OCI-LY1 (cell line): Measurements from ENCODE around the gene TRMT61A.

Experiments used
- H2AFZ ChIP-seq: fragments of 200-600 bp; sonication (generic), shearing (Covaris generic); 2 replicates; pipeline ENCODE4 v1.6.0; 2014; ENCODE audit warnings: antibody characterized with exemption, mild to moderate bottlenecking, low read length
- H3F3A ChIP-seq: fragments of 200-600 bp; sonication (generic), shearing (Covaris generic); 2 replicates; pipeline ENCODE4 v1.6.0; 2014; ENCODE audit warnings: mild to moderate bottlenecking, antibody characterized with exemption, low read length, moderate library complexity; ENCODE audit not compliant: insufficient read depth
- H3K27ac ChIP-seq: fragments of 200-600 bp; sonication (generic); 2 replicates; pipeline ENCODE4 v1.5.1; 2014; ENCODE audit warnings: low read length, mixed run types, mild to moderate bottlenecking, low read depth; ENCODE audit not compliant: poor library complexity, severe bottlenecking
- H3K27me3 ChIP-seq: fragments of 200-600 bp; sonication (generic); 2 replicates; pipeline ENCODE4 v1.6.0; 2014; ENCODE audit warnings: antibody characterized with exemption, mild to moderate bottlenecking, low read length, moderate library complexity; ENCODE audit not compliant: insufficient read depth
- H3K36me3 ChIP-seq: fragments of 200-600 bp; sonication (generic); 2 replicates; pipeline ENCODE4 v1.6.1; 2014; ENCODE audit warnings: mild to moderate bottlenecking, antibody characterized with exemption, low read length, moderate library complexity, mixed read lengths; ENCODE audit not compliant: insufficient read depth
- H3K4me1 ChIP-seq: fragments of 200-600 bp; sonication (generic); 2 replicates; pipeline ENCODE4 v1.5.1; 2014; ENCODE audit warnings: mild to moderate bottlenecking, low read length, moderate library complexity; ENCODE audit not compliant: insufficient read depth, severe bottlenecking
- H3K4me2 ChIP-seq: fragments of 200-600 bp; sonication (generic), shearing (Covaris generic); 2 replicates; pipeline ENCODE4 v1.6.1; 2014; ENCODE audit warnings: low read length
- H3K4me3 ChIP-seq: fragments of 200-600 bp; sonication (generic); 2 replicates; pipeline ENCODE4 v1.5.1; 2014; ENCODE audit warnings: low read length, low read depth, mild to moderate bottlenecking, mixed read lengths; ENCODE audit not compliant: poor library complexity, severe bottlenecking
- H3K79me2 ChIP-seq: fragments of 200-600 bp; shearing (Covaris generic); 2 replicates; pipeline ENCODE4 v1.6.1; 2016; ENCODE audit warnings: mixed run types, low read length, mixed read lengths; ENCODE audit not compliant: insufficient read depth
- H3K9ac ChIP-seq: fragments of 200-600 bp; sonication (generic), shearing (Covaris generic); 2 replicates; pipeline ENCODE4 v1.6.1; 2014; ENCODE audit warnings: mild to moderate bottlenecking, low read length, mixed read lengths
- H3K9me2 ChIP-seq: fragments of 200-600 bp; sonication (generic), shearing (Covaris generic); 2 replicates; pipeline ENCODE4 v1.6.1; 2014; ENCODE audit warnings: low read depth, mild to moderate bottlenecking, low read length, mixed read lengths
- H3K9me3 ChIP-seq: fragments of 200-600 bp; shearing (Covaris generic); 2 replicates; pipeline ENCODE4 v1.6.1; 2014; ENCODE audit warnings: low read length, mixed read lengths
- H4K20me1 ChIP-seq: fragments of 200-600 bp; sonication (generic), shearing (Covaris generic); 2 replicates; pipeline ENCODE4 v1.6.0; 2016; ENCODE audit warnings: mild to moderate bottlenecking, low read length; ENCODE audit not compliant: insufficient read depth
- EZH2 ChIP-seq: fragments of 200-600 bp; sonication (generic), shearing (Covaris generic); IDR thresholded peaks from 2 replicates; pipeline ENCODE4 v1.8.0; 2017; ENCODE audit warnings: borderline replicate concordance, mixed run types, mild to moderate bottlenecking, antibody characterized with exemption, low read length, moderate library complexity, mixed read lengths
- TF ChIP-seq, protein P1 (sequence below): fragments of 200-600 bp; sonication (generic), shearing (Covaris generic); IDR thresholded peaks from 2 replicates; pipeline ENCODE4 v1.5.1; 2017; ENCODE audit warnings: mild to moderate bottlenecking, antibody characterized with exemption, low read length, moderate library complexity, mixed read lengths

TRMT61A gene

DNA sequence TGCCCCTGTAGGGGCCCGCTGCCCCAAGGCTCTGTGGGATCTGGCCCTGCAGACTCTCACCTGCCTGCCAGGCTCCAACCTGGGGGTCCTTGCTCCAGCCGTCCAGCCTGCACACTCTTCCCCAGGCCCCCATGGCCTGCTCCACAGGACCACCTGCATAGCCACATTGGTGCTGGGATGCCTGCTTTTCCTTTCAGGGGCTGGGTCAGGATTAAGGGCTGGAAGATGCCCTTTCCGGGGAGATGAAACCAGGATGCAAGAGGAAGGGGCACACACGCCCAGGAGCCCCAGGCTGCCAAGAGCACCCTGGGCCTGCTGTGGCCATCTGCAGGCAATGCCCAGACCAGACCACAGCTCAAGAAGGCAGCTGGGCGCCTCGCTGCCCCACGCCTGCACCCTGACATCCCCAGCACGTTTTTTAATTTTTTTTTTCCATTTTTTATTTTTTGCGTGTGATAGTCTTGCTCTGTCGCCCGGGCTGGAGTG is 18.5 kb downstream of the TRMT61A start:
- no peaks in the 10 kb centered on the region for H3K9me2 ChIP-seq
- no peak overlapping the region for H2AFZ ChIP-seq
- no peaks in the 10 kb centered on the region for H3F3A ChIP-seq
- H3K36me3 ChIP-seq = no peaks in the 10 kb centered on the region
- H3K4me2 ChIP-seq = no peak overlapping the region
- H4K20me1 ChIP-seq = no peaks in the 10 kb centered on the region
- H3K4me3 ChIP-seq = no peak overlapping the region
- no peaks in the 10 kb centered on the region for H3K27me3 ChIP-seq
- TF ChIP-seq, protein P1, sequence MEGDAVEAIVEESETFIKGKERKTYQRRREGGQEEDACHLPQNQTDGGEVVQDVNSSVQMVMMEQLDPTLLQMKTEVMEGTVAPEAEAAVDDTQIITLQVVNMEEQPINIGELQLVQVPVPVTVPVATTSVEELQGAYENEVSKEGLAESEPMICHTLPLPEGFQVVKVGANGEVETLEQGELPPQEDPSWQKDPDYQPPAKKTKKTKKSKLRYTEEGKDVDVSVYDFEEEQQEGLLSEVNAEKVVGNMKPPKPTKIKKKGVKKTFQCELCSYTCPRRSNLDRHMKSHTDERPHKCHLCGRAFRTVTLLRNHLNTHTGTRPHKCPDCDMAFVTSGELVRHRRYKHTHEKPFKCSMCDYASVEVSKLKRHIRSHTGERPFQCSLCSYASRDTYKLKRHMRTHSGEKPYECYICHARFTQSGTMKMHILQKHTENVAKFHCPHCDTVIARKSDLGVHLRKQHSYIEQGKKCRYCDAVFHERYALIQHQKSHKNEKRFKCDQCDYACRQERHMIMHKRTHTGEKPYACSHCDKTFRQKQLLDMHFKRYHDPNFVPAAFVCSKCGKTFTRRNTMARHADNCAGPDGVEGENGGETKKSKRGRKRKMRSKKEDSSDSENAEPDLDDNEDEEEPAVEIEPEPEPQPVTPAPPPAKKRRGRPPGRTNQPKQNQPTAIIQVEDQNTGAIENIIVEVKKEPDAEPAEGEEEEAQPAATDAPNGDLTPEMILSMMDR = no peak
- TF ChIP-seq EZH2 = no peak
- no peaks in the 10 kb centered on the region for H3K4me1 ChIP-seq
- no peak overlapping the region for H3K27ac ChIP-seq
- no peak overlapping the region for H3K9ac ChIP-seq
- no peaks in the 10 kb centered on the region for H3K9me3 ChIP-seq
- no peaks in the 10 kb centered on the region for H3K79me2 ChIP-seq

DNA sequence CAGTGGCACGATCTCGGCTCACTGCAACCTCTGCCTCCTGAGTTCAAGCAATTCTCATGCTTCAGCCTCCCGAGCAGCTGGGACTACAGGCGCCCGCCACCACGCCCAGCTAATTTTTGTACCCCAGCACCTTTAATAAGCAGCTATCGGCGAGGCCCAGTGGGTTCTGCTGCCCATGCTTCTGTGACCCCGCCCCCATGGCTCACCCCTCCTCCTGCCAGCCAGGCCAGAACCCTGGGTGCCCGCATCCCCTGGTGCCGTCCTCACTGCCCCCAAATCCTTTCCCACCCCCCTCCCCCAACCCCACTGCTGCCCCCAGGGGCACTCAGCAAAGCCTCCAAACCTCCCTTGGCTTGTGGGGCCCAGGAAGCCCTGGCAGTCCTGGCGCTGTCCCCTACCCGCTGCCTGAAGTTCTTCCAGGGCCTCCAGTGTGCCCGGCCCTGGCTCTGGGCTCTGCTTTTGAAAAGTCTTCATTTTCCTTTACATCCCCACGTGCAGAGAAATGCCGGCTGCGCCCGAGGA is 19.0 kb downstream of the TRMT61A start:
- Histone ChIP-seq H4K20me1 (no peaks in the 10 kb centered on the region), H3K9ac (no peak overlapping the region), H2AFZ (no peak overlapping the region), H3K4me1 (no peaks in the 10 kb centered on the region), H3K4me3 (no peak overlapping the region), H3K36me3 (no peaks in the 10 kb centered on the region), H3K9me2 (no peaks in the 10 kb centered on the region), H3K27ac (no peak overlapping the region), H3K27me3 (no peaks in the 10 kb centered on the region), H3F3A (no peaks in the 10 kb centered on the region), H3K79me2 (no peaks in the 10 kb centered on the region), H3K4me2 (no peak overlapping the region), H3K9me3 (no peaks in the 10 kb centered on the region)
- no peak for TF ChIP-seq EZH2
- TF ChIP-seq, protein P1 = no peak

DNA sequence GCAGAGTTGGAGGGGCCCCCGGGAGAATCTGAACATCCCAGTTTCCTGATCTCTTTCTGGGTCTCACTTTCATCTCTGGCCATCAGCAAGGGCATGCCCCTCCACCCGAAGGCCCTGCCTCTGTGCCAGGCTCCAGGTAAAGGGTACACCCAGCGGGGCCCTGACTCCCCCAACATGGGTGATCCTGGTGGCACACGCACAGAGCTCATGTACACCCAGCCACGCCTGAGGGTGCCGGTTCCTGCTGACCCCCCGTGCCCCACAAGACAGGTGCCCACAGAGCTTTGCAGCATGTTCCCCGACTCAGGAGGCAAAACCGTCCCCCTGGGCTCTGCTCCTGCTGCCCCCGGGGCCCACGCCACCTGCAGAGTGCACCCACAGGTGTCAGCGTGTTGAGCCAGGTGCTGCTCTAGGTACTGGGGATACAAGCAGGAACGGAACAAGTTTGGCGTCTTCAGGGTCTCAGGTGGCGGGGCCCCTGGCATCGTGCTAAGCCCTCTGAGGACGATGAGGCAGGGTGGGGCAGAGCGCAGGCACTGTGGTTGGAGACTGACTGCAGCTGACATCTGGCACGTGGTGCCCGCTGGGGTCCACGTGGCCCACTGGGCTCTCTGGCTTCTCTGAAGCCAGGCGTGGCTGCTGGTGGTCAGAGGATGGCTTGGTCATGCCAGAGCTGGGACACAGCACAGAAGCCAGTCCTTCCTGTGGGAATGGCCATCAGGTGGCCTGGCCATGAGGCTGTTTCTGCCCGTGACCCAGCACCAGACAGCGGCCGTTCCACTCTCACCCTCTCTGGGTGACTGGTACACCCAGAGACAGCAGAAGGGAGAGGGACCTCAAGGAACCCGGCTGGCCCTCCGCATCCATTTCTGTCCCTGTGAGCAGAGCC is 19.7 kb downstream of the TRMT61A start:
- Histone ChIP-seq H3K9me3 (no peaks in the 10 kb centered on the region), H3K9me2 (no peaks in the 10 kb centered on the region), H2AFZ (no peak overlapping the region), H3K4me3 (no peak overlapping the region), H3K4me2 (no peak overlapping the region), H3K4me1 (no peaks in the 10 kb centered on the region), H3K27me3 (no peaks in the 10 kb centered on the region), H3K36me3 (no peaks in the 10 kb centered on the region), H3K9ac (no peak overlapping the region), H3F3A (no peaks in the 10 kb centered on the region), H4K20me1 (no peaks in the 10 kb centered on the region), H3K27ac (no peak overlapping the region), H3K79me2 (no peaks in the 10 kb centered on the region)
- TF ChIP-seq EZH2 = no peak
- TF ChIP-seq, protein P1 = no peak
